ENCODE results near the gene RUBCNL.
"Not testable (repeated sequence)": the region's sequence is repeated elsewhere in the genome, so short reads cannot be mapped to it uniquely, and the experiment has no call there.

Gene RUBCNL, protein sequence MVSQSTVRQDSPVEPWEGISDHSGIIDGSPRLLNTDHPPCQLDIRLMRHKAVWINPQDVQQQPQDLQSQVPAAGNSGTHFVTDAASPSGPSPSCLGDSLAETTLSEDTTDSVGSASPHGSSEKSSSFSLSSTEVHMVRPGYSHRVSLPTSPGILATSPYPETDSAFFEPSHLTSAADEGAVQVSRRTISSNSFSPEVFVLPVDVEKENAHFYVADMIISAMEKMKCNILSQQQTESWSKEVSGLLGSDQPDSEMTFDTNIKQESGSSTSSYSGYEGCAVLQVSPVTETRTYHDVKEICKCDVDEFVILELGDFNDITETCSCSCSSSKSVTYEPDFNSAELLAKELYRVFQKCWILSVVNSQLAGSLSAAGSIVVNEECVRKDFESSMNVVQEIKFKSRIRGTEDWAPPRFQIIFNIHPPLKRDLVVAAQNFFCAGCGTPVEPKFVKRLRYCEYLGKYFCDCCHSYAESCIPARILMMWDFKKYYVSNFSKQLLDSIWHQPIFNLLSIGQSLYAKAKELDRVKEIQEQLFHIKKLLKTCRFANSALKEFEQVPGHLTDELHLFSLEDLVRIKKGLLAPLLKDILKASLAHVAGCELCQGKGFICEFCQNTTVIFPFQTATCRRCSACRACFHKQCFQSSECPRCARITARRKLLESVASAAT

DNA sequence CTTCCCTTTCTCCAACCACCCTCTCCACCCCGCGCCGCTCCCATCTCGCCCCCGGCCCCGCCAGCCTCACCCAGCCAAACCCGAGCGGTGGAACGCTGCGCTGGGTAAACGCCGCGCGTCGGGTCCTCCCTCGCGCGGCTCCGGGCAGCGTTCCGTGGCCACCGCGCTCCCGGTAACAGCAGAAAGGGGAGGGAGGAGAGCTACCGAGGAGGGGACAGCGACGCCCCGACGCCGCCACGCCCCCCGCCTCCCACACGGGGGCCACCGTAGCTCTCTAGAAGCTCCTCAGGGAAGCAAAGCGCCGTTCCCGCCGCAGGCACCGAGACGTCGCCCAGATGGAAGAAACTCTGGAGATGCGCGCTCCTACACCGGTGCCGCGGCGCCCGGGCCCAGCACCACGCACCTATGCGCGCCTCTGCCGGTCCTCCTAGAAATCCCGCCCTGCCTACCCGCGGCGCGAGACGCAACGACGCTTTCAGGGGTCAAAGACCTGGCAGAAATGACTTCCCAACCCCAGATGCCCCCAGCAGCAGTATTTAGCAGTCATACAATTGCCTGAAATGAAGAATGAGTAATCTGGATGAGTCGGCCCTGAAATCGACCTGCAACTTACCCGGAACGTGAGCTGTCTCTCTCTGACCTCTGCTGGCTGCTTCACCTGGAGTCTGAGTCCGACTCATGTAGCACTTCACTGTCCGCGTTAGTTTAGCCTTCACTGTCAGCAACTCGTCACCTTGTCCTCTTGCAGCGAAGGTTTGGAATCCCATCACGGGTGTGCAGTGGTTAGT lies at the start of gene RUBCNL:
RUBCNL (minus strand) TSS at position 189 of the 788 bp plus-strand sequence. CDS start 14,777 bp downstream, outside the sequence.
- peak; percentile 26 for DNase-seq

DNA sequence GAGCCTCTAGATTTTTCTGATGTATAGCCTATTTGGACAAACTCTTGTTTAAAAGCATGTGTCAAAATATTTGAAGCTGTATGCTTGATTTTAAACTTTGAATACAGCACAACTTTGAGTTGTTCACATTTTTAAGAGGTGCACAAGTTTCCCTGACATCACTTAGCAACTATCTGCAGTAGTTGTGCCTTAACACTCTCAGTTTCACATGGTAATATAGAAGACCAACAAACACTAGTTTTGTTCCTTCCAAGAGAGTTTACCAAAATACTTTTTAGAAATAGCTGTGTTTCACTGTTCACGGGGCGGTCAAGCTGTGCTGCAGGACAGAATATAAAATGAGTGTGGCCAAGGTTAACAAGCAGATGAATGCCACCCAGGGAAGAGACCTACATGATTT lies 42.5 kb upstream of the RUBCNL start:
- DNase-seq = not testable (repeated sequence)

GRCh38 chr13:46405457-46405856 lies 18.4 kb upstream of the RUBCNL start:
- peak; percentile 12 for DNase-seq

GRCh38 chr13:46404733-46405100 lies 17.7 kb upstream of the RUBCNL start:
- DNase-seq = no peak

DNA sequence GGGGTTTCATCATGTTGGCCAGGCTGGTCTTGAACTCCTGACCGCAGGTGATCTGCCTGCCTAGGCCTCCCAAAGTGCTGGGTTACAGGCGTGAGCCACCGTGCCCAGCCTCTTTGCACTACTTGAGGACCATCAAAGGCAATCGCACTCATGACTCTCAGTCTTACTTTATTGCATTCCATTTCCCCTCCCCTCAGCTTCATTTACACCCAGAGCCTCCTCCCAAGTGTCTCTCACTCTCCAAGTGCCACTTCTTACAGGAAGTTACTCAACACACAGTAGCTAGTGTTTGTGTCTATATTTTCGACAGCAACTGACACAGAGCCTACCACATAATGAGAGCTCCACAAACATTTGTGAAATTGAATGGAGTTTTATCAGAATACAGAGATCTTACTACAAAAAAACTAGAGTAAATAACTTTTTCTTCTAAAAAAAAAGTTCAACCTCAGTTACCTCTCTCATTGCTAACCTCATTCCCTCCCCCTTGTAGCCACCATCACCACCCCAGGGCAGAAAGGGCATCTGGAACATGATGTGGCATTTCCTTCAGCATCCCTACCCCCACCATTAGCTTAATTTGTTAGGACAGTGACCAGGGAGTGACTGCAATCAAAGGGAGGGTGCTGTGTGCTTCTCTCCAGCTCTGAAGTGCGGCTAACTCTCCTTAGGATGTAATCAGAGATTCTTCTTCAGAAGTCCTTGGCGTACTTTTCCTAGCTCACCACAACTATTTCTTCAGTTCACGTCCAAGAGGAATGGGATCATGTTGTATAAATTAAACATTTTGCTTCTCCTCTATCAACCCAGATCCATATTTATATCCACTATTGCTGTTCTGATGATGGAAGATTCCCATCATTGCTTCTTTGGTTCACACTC lies 17.0 kb upstream of the RUBCNL start:
- DNase-seq = no peak

GRCh38 chr13:46402178-46402577 lies 15.1 kb upstream of the RUBCNL start:
- no peak for DNase-seq

GRCh38 chr13:46401432-46401831 lies 14.4 kb upstream of the RUBCNL start:
- DNase-seq = no peak

DNA sequence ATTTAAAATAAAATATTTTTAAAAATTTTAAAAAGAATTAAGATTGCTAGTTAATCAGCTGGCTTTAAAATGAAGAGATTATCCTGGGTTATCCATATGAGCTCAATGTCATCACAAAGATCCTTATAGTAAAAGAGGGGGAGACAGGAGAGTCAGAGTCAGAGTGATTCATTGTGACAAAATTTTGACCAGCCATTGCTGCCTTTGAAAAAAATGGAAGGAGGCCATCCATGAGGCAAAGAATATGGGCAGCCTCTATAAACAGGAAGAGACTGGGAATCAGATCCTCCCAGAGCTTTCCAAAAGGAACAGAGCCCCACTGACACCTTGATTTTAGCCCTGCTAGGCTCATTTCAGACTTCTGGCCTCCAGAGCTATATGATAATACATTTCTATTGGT lies 9.3 kb upstream of the RUBCNL start:
- DNase-seq = no peak

GRCh38 chr13:46392967-46393366 lies 5.9 kb upstream of the RUBCNL start:
- no peak for DNase-seq

- DNase-seq = no peak
Measured at GRCh38 chr13:46389457-46390451, 2.7 kb upstream of the RUBCNL start.

GRCh38 chr13:46388846-46389245 lies 1.8 kb upstream of the RUBCNL start:
- no peak for DNase-seq

- no peak for DNase-seq
Measured at GRCh38 chr13:46388308-46388707, 1.3 kb upstream of the RUBCNL start.

DNA sequence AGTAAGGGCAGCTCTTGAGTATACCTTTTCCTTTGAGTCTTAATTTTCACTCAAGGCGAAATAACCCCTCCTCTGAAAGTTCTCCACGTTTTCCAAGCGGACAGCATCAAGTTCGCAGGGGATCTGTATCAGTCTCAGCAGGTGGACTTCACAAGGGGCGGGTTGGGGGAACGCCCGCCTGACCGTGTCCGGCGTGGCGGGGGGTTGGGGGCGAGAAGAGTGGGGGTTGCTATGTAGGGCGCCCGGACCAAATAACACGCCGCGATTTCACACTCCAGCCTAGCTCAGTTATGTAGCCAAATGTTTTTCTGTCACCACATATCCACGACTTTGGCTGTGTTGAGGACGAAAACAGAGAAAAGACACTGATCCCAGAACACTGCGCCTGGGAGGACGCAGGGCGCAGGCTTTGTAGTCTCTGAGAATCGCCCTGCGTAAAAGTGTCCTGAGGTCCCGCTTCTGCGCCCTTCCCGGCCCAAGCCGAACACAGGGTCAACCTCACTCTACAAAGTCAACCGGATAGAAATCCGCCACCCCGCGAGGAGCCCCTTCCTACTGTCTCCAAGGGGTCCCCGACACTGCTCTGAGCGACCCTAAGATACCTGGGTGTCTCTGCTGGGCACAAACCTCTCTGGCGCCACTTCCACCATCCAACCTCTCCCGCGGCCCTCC lies 524 bp downstream of the RUBCNL start:
- no peak for DNase-seq

GRCh38 chr13:46385946-46386345 lies 1.1 kb downstream of the RUBCNL start:
- no peak for DNase-seq

DNA sequence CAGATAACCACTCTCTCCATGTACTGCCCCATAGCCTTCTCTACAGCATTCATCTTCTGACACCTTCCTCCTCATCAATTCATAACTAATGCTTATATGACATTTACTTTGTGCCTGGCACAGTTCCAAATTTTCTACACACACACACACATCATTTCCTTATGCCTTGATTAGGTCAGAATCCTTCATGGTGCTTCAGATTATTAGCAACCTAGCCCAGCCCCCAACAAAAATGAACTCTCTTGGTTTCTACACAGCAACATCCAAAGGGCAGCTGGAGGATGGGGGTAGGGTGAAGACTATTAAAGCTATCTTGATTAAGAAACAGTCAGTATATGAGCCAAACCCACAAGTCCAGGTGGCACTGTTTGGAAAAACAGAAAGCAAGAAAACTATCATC lies 3.7 kb downstream of the RUBCNL start:
- DNase-seq = no peak

GRCh38 chr13:46382224-46382623 lies 4.8 kb downstream of the RUBCNL start:
- no peak for DNase-seq

DNA sequence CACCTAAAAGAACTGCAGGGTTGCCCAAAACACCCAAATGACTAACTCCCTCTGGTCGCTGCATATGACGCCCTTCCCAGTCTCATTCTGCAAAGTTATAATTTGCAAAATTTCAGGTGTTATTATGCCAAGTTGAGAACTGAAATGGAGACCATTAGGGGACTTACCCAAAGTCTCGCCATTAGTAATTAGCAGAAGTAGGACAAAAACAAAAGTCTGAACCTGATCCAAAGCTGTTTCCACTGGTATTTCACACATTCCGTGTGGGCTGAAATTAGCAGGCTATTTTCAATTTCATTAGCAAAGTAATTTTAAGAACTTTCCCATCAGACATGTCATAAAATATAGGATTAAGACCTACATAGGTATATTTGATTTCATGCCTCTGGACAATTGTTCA lies 6.8 kb downstream of the RUBCNL start:
- no peak for DNase-seq

- DNase-seq = no peak
Measured at GRCh38 chr13:46379611-46380010, 7.4 kb downstream of the RUBCNL start.

DNA sequence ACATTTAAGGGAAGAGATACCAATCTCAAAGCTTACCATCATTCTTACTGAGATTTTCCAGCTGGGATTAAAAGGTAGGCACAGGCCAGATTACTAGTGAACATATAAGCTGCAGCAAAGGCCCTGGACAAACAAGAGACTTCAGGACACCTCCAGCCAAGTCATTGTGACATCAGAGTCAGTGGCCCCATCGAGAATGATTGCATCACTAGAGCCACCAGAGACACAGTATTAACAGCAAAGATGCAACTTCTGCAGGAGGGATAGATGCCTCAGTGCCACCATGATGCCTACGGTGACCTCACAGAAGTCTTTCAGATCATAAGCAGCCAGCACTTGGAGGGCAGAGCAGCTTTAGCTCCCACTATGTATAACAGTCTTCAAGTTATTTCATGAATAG lies 8.6 kb downstream of the RUBCNL start:
- no peak for DNase-seq

DNA sequence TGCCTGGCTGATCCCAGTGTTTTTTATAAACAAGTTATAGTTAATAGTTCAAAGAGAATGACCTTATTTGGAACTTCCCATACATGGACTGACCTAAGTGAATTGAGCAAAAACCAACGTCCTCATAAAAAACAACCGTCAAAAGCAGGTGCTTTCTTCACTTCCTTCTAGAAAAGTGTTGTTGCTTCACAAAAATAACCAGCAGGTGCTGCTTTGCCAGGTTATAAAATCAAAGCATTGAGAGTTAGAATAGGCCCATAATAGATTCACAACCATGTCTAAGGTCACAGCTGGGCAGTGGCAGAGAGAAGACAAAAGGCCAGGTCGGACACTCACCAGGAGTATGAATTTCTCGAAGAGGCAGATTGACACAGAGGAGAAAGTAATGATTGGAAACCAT lies 9.5 kb downstream of the RUBCNL start:
- DNase-seq = no peak

DNA sequence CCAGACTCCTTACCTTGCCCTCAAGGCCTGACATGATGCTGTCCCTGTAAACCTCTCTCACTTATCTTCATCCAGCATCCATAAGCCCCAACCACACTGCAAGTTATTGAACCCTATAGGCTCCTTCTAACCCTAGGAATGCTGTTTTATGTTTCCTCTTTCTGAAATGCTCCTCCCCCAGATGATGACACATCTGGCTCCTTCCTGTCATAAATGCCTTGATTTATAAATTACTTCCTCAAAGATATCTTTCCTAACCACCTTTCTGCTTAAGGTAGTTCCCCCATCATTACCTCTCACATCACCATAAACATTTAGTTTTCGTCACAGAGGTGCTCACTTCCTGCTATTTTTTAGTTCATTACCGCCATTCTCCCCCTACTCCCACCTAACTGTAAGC lies 12.3 kb downstream of the RUBCNL start:
- DNase-seq = no peak
